Astrocyte (in vitro differentiated cells and primary cell): ENCODE data around the gene AMH.
"Not testable (repeated sequence)": the region's sequence is repeated elsewhere in the genome, so short reads cannot be mapped to it uniquely, and the experiment has no call there.

ENCODE experiments used
- EZH2 ChIP-seq: IDR thresholded peaks from 2 replicates; pipeline ENCODE4 v1.6.1; 2012; ENCODE audit warnings: mild to moderate bottlenecking, low read length, inconsistent platforms; ENCODE audit not compliant: insufficient read depth
- TF ChIP-seq, protein P1 (sequence below): IDR thresholded peaks from 2 replicates; pipeline ENCODE4 v1.5.1; 2011; ENCODE audit warnings: low read depth, mild to moderate bottlenecking, inconsistent platforms, low read length, moderate library complexity; ENCODE audit not compliant: insufficient read depth

DNA sequence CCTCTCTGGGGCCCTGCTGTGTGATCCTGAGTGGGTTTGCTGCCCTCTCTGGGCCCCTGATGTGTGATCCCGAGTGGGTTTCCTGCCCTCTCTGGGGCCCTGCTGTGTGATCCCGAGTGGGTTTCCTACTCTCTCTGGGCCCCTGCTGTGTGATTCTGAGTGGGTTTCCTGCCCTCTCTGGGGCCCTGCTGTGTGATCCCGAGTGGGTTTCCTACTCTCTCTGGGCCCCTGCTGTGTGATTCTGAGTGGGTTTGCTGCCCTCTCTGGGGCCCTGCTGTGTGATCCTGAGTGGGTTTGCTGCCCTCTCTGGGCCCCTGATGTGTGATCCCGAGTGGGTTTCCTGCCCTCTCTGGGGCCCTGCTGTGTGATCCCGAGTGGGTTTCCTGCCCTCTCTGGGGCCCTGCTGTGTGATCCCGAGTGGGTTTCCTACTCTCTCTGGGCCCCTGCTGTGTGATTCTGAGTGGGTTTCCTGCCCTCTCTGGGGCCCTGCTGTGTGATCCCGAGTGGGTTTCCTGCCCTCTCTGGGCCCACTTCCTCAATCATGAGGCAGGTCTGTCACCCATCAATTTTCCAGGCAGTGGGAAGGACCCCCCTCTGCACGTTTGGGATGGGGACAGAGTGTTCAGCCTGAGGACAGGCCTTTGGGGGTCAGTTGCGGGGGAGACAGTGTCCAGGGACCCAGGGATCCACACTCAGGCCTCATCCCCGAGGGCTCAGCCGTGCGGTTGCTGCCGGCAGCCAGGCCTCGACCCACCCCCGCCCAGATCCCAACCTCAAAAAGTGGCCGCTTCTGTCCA is 32.3 kb downstream of the AMH start:
- TF ChIP-seq, protein P1, sequence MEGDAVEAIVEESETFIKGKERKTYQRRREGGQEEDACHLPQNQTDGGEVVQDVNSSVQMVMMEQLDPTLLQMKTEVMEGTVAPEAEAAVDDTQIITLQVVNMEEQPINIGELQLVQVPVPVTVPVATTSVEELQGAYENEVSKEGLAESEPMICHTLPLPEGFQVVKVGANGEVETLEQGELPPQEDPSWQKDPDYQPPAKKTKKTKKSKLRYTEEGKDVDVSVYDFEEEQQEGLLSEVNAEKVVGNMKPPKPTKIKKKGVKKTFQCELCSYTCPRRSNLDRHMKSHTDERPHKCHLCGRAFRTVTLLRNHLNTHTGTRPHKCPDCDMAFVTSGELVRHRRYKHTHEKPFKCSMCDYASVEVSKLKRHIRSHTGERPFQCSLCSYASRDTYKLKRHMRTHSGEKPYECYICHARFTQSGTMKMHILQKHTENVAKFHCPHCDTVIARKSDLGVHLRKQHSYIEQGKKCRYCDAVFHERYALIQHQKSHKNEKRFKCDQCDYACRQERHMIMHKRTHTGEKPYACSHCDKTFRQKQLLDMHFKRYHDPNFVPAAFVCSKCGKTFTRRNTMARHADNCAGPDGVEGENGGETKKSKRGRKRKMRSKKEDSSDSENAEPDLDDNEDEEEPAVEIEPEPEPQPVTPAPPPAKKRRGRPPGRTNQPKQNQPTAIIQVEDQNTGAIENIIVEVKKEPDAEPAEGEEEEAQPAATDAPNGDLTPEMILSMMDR = not testable (repeated sequence)
- not testable (repeated sequence) for TF ChIP-seq EZH2
